Endometrial microvascular endothelial cells (primary cell): ENCODE results near the gene MTHFD1L. TPM values are rescaled to one million over a fixed set of nuclear protein-coding genes. Genes with fewer than 3 reads are reported as not detected.
"Not testable (repeated sequence)": the region's sequence is repeated elsewhere in the genome, so short reads cannot be mapped to it uniquely, and the experiment has no call there.

Experiments used
- in situ Hi-C: cut with HindIII; loops from 2 replicates; pipeline ENCODE4 v1.10.0; 2017; ENCODE audit warnings: low sequenced_read_pairs, low pct_unique_long_range_greater_than_20kb; ENCODE audit errors: inconsistent ontology term
- total RNA-seq: library from RNA; depleted of rRNA; stranded (reverse); fragments of >200 nt; gene quantifications from one replicate; pipeline ENCODE4 v1.2.3, GENCODE V29; 2015; ENCODE audit errors: inconsistent ontology term

The MTHFD1L gene
- total RNA-seq, 1 donor from 2014 or later = 48.4 TPM

DNA sequence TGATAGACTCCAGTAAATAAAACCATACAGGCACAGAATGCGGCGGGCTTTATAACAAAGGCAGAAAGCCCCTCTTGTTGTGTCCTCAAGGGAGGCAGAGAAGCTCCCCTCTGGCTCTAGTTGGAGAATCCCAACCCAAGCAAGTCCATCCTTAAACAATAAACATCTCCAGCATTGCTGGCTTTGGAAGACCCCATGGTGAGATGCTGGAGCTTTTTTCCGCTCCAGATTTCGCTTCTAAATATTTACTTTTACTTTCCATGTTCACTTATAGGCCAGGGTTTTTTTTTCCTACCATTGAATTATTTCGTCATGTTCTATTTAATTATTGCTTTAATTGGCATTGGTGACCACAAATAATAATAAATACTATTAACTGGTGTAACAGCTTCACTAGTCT, 176.2 kb downstream of the MTHFD1L start:
- in situ Hi-C loops = no loop called here

DNA sequence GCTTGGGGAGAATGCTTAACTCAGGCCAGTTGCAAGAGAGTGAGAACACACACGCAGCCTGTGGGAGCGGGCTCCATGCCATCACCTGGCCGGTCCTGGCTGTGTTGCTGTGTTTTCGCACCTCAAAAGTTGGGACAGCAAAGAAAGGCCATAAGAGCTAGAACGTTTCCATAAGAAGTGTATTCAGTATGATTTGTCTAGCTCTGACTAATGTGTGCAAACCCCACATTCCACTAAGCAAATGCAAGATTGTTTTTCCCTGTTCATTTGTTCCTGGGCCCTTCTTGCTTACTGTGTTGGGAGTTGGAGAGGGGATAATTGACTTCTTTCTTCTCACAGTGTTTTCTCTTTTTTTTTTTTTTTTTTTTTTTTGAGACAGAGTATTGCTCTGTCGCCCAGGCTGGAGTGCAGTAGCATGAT, 177.4 kb downstream of the MTHFD1L start:
- in situ Hi-C loops = not testable (repeated sequence)

DNA sequence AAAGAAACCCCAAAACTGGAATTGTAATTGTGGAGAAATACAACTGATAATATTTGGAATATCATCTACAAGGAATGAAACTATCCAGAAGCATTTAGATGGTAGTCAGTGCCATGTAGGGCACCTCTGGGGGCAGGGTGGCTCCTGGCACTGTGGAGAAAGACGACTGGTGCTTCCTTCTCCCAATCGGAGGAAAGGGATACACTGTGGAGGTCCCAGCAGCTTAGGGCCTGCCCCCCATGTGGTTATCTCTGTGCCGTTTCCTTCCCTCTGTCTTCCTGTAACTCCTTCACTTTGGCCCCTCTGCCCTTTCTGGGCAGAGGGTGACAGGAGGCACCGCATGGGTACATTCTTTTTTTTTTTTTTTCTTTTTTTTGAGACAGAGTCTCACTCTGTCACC, 178.4 kb downstream of the MTHFD1L start:
- in situ Hi-C loops = no loop called here

DNA sequence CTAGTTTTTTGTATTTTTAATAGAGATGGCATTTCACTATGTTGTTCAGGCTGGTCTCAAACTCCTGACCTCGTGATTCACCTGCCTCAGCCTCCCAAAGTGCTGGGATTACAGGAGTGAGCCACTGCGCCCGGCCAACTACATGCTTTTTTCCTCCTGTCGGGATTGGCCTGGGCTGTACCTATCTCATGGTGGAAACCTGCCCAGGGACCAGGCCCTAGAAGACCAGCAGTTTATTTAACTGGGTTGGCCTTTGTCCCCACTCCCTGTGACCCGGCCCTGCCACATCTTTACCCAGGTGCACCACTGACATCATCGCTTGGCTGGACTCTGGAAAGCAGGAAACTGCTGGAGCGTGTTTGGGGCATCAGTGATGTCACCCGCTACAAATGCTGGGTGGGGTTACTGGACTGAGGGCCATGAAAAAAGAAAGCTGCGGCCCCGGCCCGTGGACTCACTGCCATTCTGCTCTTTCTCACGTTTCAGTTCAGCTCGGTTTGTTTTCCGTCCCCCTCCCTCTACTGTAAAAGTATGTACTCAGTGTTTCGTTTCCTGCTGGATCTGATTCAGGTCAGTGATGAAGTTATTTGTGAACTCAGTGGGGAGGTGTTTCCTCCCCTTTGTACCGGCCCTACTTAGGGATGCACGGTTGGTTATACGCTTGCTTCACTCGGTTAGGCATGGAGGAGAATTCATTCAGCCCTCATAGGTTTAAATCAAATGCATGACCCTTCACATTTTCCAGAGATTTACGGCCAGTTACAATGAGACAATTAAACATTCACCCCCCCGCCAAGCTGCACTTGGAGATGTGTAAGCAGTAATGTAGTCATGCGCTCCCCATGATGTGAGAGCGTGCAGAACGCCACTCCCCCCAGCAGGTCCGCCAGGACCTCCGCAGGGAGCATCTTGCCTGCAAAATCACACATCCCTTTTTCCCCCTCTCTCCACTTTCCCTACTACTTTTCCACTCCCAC, 179.3 kb downstream of the MTHFD1L start:
- in situ Hi-C loops = no loop called here

DNA sequence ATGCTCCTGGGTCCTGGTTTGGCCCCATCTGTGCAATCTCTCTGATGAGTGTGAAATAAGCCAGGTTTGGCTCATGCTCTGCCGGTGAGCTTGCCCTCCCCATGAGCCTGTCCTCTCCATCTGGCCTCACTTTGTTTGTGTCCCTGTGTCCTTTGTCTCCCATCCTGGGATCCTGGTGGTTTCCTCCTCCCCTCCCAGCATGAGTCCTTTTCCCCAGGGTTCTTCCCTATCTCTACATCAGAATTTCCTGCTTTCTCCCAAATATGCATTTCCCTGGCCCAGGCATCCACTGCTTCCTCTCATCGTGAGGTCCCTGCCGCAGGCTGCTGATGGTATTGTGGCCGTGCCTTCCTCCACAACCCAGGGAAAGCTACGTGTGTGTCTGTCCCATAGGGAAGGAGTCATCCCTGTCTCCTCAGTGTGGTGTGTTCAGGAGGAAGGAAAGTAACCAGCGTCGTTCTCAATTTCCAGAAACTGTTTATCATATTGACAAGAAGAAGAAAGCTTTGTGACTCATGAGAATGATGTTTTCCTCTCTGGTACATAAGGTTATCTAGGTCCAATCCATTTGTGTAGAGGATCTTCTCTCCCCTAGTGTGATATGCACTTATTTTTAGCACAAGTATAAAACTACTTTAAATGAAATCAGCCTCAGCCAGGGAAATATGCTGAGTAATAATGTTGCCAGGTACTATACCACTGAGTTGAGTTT, 180.2 kb downstream of the MTHFD1L start:
- in situ Hi-C loops = not testable (repeated sequence)

DNA sequence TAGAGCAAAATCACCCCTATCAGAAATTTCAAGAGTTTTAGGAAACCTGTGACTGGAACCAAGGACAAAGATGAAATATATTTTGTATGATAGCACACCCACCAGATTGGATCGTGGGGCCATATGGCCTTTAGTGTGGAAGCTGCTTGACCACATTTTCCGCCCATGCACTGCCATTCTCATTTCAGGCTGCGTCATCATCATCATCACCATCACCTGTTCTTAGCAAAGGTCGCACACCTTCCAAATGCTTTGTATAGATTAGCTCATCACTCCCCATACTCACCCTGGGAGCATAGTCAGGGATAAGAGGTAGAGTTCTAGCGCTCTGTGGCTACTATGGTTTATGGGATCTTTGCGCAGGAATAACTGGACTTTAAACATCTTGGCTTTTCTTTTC, 185.7 kb downstream of the MTHFD1L start:
- in situ Hi-C loops = no loop called here

DNA sequence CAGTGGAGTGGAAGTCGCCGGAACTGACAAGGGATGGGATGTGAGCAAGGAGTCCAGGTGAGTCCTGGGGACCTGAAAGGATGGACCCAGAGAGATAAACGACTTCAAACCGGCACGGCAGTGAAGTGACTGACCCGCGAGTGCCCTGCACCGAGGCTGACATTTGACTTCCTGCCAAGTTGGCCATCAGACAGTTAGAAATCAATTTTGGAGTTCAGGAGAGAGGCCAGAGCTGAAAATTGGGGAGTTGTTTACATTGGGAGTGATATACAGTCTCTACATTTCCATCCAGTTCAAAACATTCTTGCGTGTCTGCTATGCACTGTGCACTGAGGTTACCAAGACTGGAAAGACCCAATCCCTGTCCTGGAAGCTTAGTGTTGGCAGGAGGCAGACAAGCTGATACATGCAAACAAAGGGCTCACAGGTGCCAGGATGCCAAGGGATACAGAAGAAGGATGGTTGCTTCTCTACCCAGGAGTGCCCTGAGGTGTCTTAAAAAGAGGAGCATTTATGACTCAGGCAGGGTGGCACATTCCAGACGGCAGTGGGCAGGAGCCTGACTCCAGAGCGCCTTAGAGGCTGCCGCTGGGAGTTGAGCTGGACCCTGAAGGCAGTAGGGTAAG, 186.6 kb downstream of the MTHFD1L start:
- in situ Hi-C loops = no loop called here

DNA sequence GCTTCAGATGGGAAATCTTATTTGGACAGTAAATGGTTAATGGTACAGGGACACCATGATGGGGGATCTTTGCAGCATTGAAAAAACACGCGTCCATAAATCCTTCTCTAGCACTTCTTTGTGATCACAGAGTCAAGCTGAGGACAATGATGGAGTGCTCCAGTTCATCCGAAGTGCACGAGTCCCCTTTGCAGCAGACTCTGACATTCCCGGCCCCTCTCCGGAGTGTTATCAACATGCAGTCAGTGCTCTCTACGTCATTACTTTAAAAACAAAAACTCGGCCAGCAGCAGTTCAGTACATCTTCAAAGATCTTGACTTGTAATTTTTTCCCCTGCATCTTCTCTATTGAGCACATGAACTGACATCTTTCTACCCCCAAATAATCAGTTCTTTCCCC, 188.8 kb downstream of the MTHFD1L start:
- in situ Hi-C loops = no loop called here

DNA sequence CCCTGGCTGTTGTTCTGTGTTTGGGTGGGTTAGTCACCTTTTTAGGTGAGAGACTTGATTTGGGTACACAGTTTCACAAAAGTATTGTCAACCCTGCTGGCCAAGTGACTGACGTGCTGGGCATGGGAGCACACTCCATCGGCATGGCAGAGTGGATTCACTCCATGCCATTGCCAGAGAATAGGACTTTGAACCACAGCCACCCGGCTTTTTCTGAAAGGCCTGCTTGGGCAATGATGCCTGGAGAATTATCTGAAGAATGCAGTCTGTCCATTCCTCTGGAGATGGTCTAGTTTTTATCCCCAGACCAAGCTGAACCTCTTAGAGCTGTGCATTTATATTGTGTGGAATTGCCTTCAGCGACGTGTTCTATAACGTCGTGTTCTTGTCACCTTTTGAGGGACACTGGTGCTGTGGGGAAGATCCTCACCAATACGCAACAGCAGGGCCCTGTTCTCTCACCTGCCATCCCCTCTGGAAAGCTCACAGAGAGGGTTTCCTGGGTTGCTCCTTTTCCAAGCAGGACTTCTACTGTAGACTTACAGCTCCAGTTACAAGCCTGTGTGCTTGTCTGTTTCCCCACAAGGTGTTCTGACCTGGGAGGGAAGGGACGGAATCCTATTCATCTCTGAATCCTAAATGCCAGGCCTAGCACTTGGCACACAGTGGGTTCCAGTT, 190.9 kb downstream of the MTHFD1L start:
- in situ Hi-C loops = no loop called here

DNA sequence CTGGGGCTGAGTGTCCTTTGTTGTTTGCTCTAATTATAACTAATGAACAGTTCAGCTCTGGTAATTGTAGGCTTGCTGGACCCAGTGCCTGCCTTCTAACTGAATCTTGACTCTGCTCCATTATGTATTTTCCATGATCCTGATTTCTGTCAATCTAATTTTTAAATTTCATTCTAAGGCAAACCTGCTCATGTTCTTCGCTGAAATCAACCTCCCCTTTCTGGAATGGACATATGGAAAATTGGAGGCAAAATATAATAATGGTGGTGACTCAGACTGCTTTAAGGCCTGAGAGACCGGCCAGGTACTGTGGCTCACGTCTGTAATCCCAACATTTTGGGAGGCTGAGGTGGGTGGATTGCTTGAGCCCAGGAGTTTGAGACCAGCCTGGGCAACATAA, 191.6 kb downstream of the MTHFD1L start:
- in situ Hi-C loops = no loop called here

DNA sequence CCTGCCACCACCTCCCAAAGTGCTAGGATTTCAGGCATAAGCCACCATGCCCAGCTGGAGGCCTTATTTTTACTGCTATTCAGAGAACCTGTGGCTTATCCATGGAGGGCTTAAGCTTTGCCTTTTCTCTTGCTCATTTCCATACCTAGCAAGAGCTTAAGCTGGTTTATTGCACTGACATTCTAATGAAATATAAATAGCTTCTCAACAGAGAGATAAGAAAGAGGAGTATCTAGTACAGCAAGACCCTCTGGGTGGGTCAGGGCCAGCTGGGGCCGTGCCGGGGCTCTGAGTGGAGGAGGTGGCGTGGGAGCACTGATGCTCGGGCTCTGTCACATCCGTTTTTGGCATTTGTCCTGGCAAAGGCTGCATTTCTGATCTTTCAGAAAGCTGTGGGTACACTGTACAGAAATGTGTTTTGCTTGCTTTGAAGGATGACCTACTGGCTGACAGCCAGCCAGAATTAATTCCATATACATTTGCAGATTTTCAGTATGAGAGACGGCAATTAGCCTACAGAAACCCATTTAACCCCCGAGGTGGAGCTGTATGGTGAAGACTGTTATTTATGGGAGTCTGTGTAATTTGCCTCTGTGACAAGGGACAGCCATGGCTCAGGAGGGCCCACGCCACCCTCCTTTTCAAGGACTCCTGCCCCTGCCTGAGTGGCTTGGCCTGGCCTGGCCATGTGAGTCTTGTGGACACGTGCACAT, 192.7 kb downstream of the MTHFD1L start:
- in situ Hi-C loops = no loop called here

DNA sequence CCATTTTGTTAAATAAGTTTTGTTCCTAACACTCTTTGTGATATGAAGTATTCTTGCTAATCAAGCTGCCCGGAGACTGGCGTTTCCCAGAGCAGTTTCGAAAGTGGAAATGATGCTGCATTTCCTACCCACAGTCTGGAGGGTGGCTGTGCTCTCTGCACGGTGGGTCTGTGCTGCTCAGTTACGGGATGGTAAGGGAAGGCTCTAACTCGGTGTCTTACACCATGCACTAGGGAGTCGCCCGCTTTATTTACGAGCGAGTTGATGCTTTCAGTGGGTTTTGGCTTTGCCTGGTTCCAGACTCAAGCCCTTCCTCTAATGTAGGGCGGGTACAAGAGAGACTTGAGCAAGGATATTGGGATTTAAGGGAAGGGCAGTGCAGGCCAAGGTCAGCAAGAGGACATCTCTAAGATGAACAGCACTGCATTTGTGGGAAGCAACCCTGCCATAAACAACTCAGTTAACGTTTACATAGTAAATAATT, 194.2 kb downstream of the MTHFD1L start:
- in situ Hi-C loops = no loop called here

DNA sequence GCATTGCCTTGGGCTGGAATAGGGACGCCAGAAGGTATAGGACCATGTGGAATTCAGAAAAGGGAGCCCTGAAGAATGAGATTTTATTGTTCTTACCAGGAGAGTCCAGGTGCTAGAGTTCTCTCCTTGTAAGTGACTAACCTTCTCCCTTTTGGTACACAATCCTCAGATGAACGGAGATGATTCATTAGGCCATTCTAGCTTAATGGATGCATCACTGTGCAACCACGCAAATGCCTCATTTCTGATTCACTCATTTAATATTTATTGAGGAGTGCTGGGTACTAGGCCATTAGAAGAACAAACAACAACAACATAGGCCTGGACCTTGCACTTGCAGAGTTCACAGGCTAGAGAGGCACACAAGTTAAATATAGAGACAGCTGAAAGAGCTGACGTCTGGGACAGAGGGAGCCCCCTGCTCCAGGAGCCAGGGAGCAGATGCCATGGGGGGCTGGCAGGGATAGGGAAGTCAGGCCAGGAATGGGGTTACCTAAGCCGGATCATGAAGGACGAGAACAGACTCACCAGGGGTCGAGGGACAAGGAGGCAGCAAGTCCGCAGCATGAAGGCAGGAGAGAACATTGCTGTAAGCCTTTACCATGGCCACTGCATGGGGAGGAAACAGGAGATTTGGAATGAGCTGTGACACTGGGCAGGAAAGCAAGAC, 194.7 kb downstream of the MTHFD1L start:
- in situ Hi-C loops = no loop called here

DNA sequence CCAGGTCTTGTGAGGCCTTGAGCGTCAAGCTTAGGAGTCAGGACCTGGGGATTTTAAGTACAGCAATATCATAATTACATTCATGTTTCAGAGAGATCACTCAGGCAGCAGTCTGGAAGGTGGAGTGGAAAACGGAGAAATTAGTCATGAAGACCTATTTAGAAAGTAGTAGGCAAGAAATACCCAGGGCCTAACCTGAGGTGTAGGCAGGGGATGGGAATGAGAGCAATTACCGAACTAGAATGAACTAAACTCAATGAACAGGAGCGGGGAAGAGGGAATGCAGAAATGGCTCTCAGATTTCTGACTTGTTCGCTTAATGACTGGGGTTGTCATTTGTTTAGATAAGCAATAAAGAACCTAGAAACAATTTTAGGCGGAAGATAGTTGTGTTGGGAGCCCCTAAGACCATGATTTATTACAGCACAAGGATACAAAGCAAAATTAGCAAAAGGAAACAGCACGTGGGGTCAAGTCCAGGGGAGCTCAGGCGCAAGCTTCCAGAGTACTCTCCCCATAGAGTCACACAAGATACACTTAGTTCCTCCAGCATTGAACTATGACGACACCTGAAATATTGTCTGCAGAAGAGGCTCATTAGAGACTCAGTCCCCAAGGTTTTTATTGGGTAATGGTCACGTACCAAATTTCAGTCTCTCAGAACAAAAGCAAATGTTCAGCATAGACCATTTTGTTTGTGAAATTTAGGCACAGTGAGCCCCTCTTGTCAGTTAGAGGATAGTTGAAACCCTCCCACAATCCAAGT, 195.4 kb downstream of the MTHFD1L start:
- in situ Hi-C loops = no loop called here

DNA sequence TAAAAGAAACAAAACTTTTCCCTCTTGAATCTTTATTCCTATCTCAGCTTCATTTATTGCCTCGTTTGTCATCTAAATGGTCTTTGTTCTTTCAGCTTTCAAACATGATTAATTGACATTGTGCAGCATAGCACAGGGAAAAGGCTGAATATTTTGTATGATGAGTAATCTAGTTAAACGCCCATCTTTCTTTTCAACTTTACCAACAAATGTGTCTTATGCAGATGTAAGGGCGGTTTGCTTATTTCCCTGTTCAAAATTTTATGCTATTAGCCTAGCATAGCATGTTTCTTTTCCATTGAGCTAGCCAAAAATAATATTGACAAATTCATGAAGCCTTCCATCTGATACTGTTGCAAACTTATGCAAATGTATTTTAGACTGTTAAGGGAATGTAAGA, 197.8 kb downstream of the MTHFD1L start:
- in situ Hi-C loops = no loop called here

DNA sequence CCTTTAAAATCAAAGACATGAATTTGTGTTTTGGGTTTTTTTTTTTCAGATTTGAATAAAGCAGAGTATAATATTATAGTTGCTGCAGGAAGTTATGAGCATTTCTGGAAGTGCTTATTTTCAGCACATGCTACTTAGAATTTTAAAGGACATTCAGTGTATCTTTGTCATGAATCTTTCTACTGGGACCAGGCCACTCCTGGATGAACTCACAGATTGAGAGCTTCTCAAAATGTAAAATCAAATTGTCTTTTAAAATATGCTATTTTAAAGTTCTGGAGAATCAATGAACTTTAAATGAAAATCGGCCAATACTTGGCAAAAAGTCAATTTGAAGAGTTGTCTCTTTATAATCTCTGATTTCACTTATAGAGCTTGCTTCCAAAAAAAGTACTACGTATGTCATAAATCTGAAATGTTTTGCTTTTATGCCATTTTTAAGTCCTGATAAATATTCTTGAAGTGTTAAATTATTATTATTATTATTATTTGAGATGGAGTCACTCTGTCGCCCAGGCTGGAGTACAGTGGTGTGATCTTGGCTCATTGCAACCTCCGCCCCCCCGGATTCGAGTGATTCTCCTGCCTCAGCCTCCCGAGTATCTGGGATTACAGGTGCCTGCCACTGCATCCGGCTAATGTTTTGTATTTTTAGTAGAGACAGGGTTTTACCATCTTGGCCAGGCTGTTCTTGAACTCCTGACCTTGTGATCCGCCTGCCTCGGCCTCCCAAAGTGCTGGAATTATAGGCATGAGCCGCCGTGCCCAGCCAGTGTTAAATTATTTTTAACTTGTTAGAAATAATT, 198.5 kb downstream of the MTHFD1L start:
- in situ Hi-C loops = no loop called here
